Mammary epithelial cell (primary cell): ENCODE results near the gene PRKRA.
"Not testable (repeated sequence)": the region's sequence is repeated elsewhere in the genome, so short reads cannot be mapped to it uniquely, and the experiment has no call there.

Source experiments
- EZH2 ChIP-seq: IDR thresholded peaks from 2 replicates; pipeline ENCODE4 v1.6.1; 2012; ENCODE audit warnings: low read length, inconsistent platforms, borderline replicate concordance
- TF ChIP-seq, protein P1 (sequence below), 2 donors: IDR thresholded peaks in 1 of 2; conservative IDR thresholded peaks in 1 of 2; 2 replicates each; pipeline ENCODE4 v1.5.1; 2011 to 2012; ENCODE audit warnings: inconsistent platforms in 2 of 2, low read length in 2 of 2, mild to moderate bottlenecking in 2 of 2, control low read depth in 1 of 2, low read depth in 1 of 2; ENCODE audit not compliant: insufficient read depth in 1 of 2; ENCODE audit errors: extremely low read depth in 1 of 2

GRCh38 chr2:178471313-178471712, 20.3 kb upstream of the PRKRA start:
- TF ChIP-seq, protein P1, sequence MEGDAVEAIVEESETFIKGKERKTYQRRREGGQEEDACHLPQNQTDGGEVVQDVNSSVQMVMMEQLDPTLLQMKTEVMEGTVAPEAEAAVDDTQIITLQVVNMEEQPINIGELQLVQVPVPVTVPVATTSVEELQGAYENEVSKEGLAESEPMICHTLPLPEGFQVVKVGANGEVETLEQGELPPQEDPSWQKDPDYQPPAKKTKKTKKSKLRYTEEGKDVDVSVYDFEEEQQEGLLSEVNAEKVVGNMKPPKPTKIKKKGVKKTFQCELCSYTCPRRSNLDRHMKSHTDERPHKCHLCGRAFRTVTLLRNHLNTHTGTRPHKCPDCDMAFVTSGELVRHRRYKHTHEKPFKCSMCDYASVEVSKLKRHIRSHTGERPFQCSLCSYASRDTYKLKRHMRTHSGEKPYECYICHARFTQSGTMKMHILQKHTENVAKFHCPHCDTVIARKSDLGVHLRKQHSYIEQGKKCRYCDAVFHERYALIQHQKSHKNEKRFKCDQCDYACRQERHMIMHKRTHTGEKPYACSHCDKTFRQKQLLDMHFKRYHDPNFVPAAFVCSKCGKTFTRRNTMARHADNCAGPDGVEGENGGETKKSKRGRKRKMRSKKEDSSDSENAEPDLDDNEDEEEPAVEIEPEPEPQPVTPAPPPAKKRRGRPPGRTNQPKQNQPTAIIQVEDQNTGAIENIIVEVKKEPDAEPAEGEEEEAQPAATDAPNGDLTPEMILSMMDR (conservative IDR thresholded peaks at IDR 0.05 in 1 of 2, IDR thresholded peaks at IDR 0.05 in 1 of 2; ENCODE audit: extremely low read depth in 1 of 2, insufficient read depth in 1 of 2, low read depth in 1 of 2, low read length in 2 of 2): not testable (repeated sequence)
- not testable (repeated sequence) for TF ChIP-seq EZH2
